ENCODE measurements around the gene RILPL2. TPM values are rescaled to one million over a fixed set of nuclear protein-coding genes. Genes with fewer than 3 reads are reported as not detected.

RILPL2 gene
- total and polyA plus RNA-seq, 12 donors: 1.5 to 3.5 (median 2.1) TPM

- TF ChIP-seq, protein P1, sequence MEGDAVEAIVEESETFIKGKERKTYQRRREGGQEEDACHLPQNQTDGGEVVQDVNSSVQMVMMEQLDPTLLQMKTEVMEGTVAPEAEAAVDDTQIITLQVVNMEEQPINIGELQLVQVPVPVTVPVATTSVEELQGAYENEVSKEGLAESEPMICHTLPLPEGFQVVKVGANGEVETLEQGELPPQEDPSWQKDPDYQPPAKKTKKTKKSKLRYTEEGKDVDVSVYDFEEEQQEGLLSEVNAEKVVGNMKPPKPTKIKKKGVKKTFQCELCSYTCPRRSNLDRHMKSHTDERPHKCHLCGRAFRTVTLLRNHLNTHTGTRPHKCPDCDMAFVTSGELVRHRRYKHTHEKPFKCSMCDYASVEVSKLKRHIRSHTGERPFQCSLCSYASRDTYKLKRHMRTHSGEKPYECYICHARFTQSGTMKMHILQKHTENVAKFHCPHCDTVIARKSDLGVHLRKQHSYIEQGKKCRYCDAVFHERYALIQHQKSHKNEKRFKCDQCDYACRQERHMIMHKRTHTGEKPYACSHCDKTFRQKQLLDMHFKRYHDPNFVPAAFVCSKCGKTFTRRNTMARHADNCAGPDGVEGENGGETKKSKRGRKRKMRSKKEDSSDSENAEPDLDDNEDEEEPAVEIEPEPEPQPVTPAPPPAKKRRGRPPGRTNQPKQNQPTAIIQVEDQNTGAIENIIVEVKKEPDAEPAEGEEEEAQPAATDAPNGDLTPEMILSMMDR (IDR thresholded peaks at IDR 0.05): no peak
- Histone ChIP-seq H3K9me3 (no peaks in the 10 kb centered on the region), H3K36me3 (no peaks in the 10 kb centered on the region), H3K27me3 (no peaks in the 10 kb centered on the region), H3K4me3 (no peak overlapping the region), H3K27ac (peak overlapping the region in 9 of 10 donors; percentile 28 to 90 (median 67)), H3K4me1 (peaks cover 8 to 43% (median 28%) of the 10 kb centered on the region in 9 donors)
- WGBS, 2 donors: 69 to 72% methylated on average over 8 of the region's 8 CpGs
- ATAC-seq: peak in 5 of 8 donors; percentile 11 to 50 (median 28)
- intact Hi-C loops (cut with DNase I): no loop called here
- DNase-seq: no peak
Observed at GRCh38 chr12:123444092-123445026, 7.9 kb upstream of the RILPL2 start.

DNA sequence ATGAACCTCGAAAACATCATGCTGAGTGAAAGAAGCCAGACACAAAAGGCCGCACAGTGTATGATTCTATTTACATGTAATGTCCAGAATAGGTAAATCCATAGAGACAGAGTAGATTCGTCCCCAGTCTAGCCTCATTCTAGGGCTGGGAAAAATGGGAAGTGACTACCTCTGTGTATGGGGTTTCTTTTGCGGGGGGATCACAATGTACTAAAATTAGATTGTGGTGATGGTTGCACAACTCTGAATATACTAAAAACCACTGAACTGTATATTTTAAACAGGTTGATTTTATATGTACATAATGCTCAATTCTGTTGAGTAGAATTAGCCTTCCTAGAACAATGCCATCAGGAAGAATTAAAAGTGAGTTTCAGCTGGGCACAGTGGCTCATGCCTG is 6.3 kb upstream of the RILPL2 start:
- ATAC-seq (no peak), DNase-seq (no peak)
- WGBS, 2 donors: 68 to 91% methylated on average over 4 of the region's 4 CpGs
- Histone ChIP-seq H3K27me3 (no peaks in the 10 kb centered on the region), H3K36me3 (no peaks in the 10 kb centered on the region), H3K27ac (no peak overlapping the region), H3K4me1 (peaks cover 8 to 35% (median 28%) of the 10 kb centered on the region in 9 donors), H3K9me3 (no peaks in the 10 kb centered on the region), H3K4me3 (no peak overlapping the region)
- TF ChIP-seq, protein P1 (IDR thresholded peaks at IDR 0.05): no peak
- intact Hi-C loops (cut with DNase I): no loop called here

GRCh38 chr12:123441523-123442164 is 5.2 kb upstream of the RILPL2 start:
- H3K27me3 ChIP-seq: no peaks in the 10 kb centered on the region
- peaks cover 8 to 42% (median 27%) of the 10 kb centered on the region in 9 donors for H3K4me1 ChIP-seq
- H3K4me3 ChIP-seq: no peak overlapping the region
- intact Hi-C loops (cut with DNase I): no loop called here
- no peak overlapping the region for H3K27ac ChIP-seq
- TF ChIP-seq, protein P1 (IDR thresholded peaks at IDR 0.05): no peak
- H3K36me3 ChIP-seq: no peaks in the 10 kb centered on the region
- 90 to 92% methylated on average over 13 of the region's 13 CpGs for WGBS, 2 donors
- ATAC-seq (no peak), DNase-seq (no peak)
- no peaks in the 10 kb centered on the region for H3K9me3 ChIP-seq

DNA sequence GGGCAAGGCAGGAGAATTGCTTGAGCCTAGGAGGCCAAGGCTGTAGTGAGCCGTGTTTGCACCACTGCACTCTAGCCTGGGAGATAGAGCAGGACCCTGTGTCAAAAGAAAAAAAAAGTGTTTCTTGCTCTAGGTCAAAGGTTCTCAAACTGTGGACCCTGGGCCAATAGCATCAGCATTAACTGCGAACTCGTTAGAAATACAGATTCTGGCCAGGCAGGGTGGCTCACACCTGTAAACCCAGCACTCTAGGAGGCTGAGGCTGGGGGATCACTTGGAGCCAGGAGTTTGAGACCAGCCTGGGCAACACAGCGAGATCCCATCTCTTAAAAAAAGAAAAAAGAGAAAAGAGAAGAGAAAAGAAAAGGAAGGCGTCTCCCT is 858 bp downstream of the RILPL2 start:
- ATAC-seq: peak in 1 of 8 donors; percentile 2
- H3K27ac ChIP-seq: peak overlapping the region in 9 of 10 donors; percentile 69 to 98 (median 81)
- WGBS, 2 donors: 55 to 56% methylated on average over 5 of the region's 5 CpGs
- H3K27me3 ChIP-seq: no peaks in the 10 kb centered on the region
- H3K4me1 ChIP-seq: peaks cover 0 to 56% (median 37%) of the 10 kb centered on the region in 9 donors
- H3K36me3 ChIP-seq: peaks cover 0 to 12% (median 0%) of the 10 kb centered on the region in 9 donors
- DNase-seq: no peak
- TF ChIP-seq, protein P1 (IDR thresholded peaks at IDR 0.05): no peak
- intact Hi-C loops (cut with DNase I): no loop called here
- H3K9me3 ChIP-seq: no peaks in the 10 kb centered on the region
- peak overlapping the region; percentile 61 to 91 (median 82) for H3K4me3 ChIP-seq
